GM18873 (cell line): ENCODE measurements around the gene SESN3.
"Not testable (repeated sequence)": the region's sequence is repeated elsewhere in the genome, so short reads cannot be mapped to it uniquely, and the experiment has no call there.

ENCODE experiments used
- ATAC-seq: cut with Tn5 transposase; IDR thresholded peaks from one replicate; pipeline ENCODE4 v1.9.1; 2021; ENCODE audit warnings: mild to moderate bottlenecking, moderate library complexity, moderate number of reproducible peaks; ENCODE audit not compliant: unreplicated experiment, low FRiP score

SESN3 gene

DNA sequence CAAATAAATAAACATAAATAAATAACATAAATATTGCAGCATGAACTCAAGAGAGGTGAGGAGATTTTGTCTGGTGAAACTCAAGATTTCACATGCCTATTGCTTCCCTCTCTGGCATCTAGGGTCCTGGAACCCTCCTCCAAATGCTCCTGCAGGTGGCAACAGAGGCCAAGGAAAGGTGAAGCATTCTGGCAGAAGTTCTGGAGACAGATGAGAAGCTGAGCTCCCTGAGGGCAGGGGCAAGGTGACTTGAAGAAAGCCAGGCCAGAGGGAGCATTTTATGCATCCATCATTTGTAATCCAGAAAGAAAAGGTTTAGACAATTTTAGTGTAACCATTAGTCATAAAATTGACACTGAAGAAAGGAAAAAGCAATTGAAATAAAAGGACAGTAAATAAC is 76.5 kb downstream of the SESN3 start:
- ATAC-seq, result no peak

DNA sequence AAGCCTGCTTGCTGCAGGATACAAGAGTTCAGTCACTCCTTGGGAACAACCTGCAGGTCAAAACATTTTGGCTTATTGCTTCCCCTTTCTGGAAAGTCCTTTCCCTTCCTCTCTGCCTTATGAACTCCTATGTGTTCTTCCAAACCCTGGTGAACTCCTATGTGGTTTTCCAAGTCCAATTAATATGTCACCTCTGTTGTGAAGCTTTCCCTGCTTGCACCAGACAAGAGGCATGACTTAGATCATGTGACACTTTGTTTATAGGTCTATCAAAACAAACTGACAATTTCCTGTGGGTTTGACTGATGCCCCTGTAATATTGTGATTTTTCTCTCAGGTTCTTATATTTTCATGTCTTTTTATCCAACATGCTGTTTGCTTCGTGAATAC is 77.2 kb downstream of the SESN3 start:
- ATAC-seq, result no peak

- ATAC-seq, result no peak
Observed at GRCh38 chr11:95152876-95153856, 77.8 kb downstream of the SESN3 start.

DNA sequence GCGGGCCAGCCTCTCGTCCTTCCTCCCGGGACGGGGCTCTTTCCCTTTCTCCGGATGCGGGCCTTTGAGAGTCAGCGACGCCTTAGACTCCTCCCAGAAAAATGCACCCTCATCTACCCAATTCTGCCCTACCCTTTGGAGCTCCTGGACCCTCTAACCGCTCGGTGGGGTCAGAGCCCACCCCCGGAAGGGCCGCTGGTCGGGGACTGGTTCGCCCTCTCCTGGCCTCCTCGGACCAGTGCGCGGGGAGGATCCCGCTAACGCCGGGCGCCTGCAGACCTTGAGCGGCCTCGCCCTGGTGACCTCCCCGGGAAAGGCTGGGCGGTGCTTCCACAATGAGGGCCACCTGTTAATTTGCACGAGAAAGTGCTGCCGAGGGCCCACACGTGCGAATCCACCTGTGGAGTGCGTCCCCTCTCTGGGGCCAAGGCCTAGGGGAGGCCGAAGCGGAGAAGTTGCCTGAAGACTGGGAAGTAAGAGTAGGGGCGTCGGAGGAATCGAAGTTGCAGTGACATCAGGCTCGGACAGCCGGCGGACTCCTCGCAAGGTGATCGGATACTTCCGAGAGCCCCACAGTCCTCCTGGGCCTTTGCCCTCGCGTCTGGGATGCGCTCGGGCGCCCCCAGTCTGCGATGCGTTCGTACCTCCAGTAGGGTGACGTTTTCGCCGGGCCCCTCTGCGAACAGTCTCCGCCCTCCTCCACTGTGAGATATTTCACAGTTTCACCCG is 79.9 kb downstream of the SESN3 start:
- peak; percentile 81 for ATAC-seq

DNA sequence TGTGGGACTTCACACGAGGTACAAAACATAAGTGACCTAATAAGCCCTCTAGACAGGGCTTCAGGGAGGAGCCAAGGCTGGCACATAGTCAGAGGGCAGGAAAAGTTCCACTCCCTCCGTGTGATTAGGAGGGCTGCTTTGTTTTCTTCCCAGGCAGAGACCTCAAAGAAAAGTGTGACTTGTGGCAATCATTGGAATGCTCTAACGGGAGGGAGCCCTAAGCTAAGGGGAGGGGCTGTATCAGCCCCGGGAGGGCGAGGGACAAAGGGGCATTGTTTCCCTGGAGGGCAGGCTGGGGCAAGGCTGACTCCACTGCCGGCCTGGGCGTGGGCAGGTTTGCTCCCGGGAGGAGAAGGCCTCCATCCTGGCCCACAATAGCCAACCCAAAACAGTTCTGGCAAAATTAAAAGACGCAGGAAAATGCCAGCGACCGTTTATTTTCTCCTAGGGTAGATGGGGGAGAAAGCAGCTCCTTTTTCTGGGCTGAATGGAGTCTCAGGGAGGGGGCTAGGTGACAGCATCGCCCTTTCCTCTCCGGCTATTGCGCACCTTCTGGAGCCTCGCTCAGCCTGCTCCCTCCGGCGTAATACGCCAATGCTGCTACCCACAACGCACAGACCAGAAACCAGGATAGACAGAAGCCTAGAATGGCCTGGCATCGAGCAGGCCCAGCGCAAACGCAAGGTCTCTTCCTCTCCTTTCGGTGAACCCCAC is 81.2 kb downstream of the SESN3 start:
- ATAC-seq, result no peak

GRCh38 chr11:95148938-95149337 is 82.1 kb downstream of the SESN3 start:
- no peak for ATAC-seq

- ATAC-seq, result no peak
Observed at GRCh38 chr11:95148406-95148805, 82.6 kb downstream of the SESN3 start.

DNA sequence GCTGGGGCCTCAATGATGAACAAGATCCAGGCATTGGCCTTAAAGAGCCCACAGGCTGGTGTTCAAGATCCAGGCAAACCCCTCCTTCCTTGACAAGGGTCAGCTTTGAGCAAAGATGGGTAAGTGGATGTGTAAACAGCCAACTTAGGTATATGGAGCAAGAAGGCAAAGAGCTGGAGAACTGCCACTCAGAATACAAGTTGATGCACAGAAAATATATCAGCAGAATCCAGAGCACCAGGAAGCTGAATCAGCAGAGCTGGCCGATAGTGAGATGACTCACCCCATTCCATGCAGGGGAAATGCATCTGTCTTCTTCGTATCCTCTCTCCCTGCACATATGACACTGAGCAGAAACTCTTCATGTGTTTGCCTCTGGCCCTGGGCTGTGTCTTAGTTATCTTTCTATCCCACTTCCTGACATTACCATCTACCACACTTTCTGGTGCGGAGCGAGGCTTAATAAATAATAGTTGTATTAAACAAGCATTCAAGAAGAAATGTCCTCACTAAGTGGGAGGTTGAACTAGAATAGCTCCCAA is 83.6 kb downstream of the SESN3 start:
- ATAC-seq, result no peak

DNA sequence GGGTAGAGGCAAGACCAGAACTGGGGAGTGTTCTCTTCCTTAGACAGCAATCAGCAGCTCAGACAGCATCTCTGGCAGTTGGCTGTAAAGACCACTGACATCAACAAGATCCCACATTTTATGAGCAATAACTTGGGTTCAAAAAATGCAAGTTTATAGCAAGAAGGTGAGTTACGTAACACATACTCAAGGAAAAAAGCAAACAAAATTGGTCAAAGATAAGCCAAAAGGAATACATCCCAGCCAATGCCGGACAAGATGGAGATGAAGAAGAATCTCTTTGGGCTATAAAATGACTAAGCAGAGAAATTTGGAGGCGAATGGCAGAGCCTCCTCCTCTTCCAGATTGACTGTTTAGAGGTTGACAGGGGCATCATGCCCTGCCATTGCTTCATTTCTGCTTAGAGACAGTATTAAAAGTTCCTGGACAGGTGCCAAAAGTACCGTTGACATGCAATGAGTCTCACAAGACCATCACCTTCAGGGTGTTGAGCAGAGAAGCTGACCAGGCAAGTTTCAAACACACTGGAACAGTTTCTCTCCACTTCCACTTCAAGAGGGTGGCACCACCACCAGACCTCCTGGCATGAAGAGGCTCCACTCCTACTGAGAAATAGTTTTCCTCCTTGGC is 85.5 kb downstream of the SESN3 start:
- no peak for ATAC-seq

DNA sequence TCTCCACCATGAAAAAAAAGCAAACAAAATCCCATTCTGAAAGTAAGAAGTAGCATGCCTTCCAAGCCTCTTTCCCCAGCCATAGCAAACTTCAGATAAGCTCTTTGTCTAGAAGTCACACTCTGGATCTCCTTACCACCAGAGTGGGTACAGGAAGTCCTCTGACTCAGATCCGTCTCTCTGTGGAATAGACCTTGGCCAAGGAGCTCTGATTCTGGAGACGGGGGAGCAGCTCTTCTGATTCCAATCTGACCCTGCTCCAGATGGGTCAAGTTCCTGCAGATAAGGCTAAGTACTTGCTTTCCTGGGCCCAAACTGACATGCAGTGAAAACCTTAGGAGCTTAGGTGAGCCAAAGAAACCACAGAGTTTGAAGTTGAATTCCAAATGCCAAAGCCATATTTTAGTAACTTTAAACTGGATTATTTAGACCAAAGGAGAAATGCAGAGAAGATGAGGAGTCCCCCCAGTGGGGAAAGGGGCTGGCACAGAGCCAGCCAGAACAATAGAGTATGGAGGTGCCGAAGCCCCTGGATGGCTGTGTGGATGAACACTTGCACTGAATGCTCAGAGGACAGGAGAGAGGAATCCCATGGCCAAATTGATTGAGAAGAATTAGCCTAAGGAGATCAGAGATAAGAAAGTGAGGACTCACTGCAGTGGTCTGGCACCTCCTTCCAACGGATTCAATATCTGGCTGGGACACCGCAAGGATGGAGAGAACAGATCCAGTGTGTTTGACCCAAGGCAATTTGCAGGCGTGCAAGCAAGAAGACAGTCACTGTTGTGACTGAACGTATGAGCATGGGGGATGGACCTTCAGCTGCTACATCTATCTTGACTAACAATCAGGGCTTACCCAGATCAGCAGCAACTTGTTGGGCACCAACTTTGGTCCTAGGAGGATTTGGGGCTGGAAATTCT is 86.4 kb downstream of the SESN3 start:
- ATAC-seq, result no peak

DNA sequence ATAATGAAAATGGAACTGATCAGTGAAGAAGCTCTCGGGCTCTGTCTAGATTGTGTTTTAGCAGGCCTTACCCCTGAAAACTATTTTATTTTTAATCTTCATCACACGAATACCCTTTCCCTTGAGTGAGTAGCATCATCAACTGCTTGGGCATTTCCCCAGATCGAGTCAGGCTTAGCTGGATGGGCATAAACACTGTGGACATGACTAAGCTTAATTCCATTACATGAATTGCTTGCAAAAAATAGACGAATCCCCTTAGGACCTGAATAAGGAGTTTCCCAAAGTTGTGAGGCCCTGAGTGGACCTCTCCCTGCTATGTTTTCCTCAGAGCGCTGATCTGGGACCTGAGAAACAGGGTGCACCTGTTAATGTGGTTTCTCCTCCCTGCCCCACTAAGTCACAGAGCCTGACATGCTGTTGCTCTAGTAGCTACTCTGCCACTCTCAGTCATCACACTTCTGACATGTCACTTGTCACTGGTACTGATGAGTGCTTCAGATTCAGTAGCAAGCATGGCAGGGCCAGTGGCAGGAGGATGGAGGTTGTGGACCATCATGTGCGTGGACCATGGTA is 87.8 kb downstream of the SESN3 start:
- no peak for ATAC-seq

DNA sequence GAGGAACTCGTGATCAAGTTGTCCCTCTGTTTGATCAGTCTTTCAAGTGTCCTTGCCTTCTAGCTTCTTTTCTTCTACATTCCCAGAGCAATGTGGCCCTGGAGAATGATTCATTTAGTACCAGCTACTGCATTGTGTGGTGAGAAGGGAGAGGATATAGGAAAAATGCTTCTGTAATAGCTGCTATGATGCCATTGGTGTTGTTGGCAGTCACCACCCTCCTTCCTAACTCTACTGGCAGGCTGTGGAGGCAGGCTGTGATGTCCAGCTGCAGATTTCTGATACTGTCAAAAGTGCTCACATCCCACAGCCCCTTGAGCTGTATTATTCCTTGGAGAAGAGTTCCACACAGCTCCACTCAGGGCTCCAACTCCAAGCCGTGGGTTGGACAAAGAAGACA is 88.6 kb downstream of the SESN3 start:
- ATAC-seq, result no peak

DNA sequence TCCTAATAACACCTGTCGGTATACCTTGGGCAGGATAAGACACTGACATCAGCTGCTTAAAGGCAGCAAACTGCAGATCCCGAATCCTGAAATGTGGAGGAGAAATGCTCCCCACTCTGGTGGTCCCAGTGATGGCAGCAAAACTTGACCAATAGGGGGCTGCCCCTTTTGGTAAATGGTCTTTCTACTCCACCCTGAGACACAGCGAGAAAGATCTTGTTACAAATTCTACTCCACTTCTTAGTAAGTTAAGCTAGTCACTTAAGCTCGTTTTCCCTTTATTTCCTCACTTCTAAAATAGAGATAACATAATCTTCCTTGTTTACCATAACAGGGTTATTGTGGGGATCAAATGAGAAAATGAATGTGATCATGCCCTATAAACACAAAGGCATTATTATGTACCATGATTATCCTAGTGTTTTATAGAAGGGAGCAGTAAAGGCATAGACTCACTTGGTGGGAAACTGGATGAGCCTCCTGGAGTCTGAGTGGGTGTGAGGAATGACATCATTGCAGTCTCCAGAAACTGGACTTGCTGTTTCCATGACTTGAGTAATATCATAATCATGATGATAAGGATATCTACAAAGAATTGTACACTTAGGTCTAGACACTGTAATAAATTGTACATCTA is 90.5 kb downstream of the SESN3 start:
- no peak for ATAC-seq

DNA sequence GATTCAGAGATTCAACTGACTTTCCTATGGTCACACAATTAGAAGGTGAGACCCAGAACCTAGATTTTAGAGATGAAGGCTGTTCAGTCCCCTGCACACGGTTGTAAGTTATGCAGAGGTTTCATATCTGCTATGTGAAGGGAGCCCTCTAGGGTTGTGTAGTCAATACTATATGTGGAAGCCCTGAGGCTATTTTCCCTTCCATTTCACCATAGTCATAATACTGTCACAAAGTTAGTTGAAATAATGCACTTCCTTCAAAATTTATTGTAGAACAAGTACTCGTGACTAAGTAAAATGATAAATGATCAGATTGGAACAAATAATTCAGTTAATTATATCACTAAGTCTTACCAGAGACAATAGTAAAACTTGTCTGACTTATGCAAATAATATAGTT is 92.6 kb downstream of the SESN3 start:
- no peak for ATAC-seq

- ATAC-seq, result no peak
Observed at GRCh38 chr11:95137299-95137698, 93.7 kb downstream of the SESN3 start.

- not testable (repeated sequence) for ATAC-seq
Observed at GRCh38 chr11:95136747-95137146, 94.3 kb downstream of the SESN3 start.

- ATAC-seq, result no peak
Observed at GRCh38 chr11:95135880-95136279, 95.1 kb downstream of the SESN3 start.

- ATAC-seq, result no peak
Observed at GRCh38 chr11:95135155-95135554, 95.8 kb downstream of the SESN3 start.
